ENCODE results near the gene LAMA3.

LAMA3 gene

DNA sequence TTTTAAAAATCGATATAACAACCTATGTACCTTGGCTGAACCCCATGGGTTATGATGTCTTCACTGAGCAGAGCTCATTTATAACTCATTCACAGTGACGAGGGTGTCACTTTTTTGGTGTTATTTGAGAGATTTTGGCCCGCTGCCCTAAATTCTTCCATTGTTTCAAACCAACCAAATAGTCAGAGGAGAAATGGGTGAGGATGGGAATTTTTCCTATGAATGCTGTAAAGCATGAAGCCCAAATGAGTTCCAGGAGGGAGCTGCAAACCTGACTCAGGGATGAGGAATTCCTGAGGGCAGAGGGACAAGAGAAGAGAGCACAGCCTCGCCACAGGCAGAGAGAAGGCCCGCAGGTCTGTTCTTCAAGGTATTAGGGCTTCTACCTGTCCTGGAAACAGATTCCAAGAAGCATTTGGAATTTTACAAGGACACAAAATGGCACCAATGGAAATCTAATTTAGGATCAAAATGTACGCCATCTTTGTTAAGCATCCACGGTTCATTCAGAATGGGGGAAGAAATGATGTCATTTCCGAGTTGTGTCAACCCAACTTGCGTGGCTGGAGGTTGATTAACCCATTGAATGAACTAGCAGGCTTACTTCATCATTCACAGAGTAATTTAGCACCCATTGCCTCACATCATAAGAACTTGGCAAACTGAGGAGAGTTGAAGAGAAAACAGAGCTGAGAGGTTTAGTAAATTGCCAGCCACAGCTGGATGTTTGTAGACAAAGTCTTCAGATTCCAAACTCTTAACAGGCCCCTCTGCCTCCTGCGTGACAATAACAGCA is 133.5 kb downstream of the LAMA3 start:
- DNase-seq (ENCODE audit: low spot score): no peak

- DNase-seq (ENCODE audit: low spot score): no peak
Measured at GRCh38 chr18:23824240-23824639, 135.0 kb downstream of the LAMA3 start.

- DNase-seq (ENCODE audit: low spot score): no peak
Measured at GRCh38 chr18:23824669-23825068, 135.4 kb downstream of the LAMA3 start.

GRCh38 chr18:23825496-23825895 is 136.2 kb downstream of the LAMA3 start:
- DNase-seq (ENCODE audit: low spot score): no peak

GRCh38 chr18:23825978-23826405 is 136.7 kb downstream of the LAMA3 start:
- DNase-seq (ENCODE audit: low spot score): no peak

GRCh38 chr18:23826850-23827620 is 137.8 kb downstream of the LAMA3 start:
- no peak for DNase-seq (ENCODE audit: low spot score)

DNA sequence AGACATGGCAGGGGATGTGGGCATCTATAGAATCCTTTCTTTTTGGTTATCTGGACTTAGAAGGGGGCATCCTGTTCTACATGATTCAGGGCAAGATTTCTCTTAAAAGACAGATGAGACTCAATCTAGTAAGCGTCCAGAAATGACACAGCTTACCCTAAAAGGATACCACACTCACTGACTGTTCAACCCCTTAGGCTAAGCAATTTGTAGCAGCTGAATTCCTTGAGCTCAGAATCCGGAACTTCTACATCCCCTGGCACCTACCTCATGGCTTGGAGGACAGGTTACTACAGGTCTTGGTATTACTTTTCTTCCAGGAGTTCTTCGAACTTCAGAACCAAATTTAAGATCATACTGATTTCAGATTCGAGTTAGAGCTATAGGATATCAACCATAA is 138.4 kb downstream of the LAMA3 start:
- no peak for DNase-seq (ENCODE audit: low spot score)

- no peak for DNase-seq (ENCODE audit: low spot score)
Measured at GRCh38 chr18:23828426-23828825, 139.2 kb downstream of the LAMA3 start.

- no peak for DNase-seq (ENCODE audit: low spot score)
Measured at GRCh38 chr18:23832911-23833310, 143.7 kb downstream of the LAMA3 start.

- DNase-seq (ENCODE audit: low spot score): no peak
Measured at GRCh38 chr18:23833714-23834113, 144.5 kb downstream of the LAMA3 start.

GRCh38 chr18:23835091-23835490 is 145.8 kb downstream of the LAMA3 start:
- no peak for DNase-seq (ENCODE audit: low spot score)

DNA sequence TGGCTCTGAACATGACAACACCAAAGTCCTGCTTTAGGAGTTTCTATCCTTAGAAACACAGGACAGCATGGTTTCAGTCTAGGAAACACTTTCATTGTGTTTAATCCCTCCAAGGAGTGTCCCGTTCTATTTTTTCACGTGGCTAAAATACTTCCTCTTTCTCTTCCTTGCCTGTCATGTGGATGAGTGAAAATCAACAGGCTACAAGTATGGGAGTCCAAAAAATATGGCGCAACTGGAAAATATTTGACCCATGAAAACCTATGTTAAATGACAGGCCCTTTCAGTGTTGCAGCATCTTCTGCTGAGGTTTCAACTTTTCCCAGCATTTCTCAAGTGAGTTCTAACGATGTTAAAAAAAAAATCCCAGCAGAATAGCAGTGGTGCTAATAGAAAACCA is 146.3 kb downstream of the LAMA3 start:
- DNase-seq (ENCODE audit: low spot score): no peak

- peak; percentile 32 for DNase-seq (ENCODE audit: low spot score)
Measured at GRCh38 chr18:23837591-23837990, 148.3 kb downstream of the LAMA3 start.

DNA sequence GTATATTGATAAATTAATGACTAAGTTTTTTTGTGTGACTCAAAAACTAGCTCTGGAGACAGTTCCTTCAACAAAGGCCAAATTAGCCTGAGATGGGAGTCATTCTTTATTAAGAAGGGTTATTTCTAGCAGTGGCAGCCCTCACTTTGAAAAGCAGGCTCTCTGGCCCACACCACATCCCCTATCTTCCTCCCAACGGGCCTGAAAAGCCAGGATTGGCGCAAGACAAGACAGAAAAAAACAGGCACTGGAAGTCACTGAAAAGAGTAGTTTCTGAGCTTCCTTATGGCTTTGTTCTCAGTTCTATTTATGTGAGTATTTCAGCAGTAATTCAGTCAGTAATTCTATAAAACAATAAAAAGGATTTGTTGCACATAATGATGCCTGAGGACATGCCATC is 149.0 kb downstream of the LAMA3 start:
- no peak for DNase-seq (ENCODE audit: low spot score)

DNA sequence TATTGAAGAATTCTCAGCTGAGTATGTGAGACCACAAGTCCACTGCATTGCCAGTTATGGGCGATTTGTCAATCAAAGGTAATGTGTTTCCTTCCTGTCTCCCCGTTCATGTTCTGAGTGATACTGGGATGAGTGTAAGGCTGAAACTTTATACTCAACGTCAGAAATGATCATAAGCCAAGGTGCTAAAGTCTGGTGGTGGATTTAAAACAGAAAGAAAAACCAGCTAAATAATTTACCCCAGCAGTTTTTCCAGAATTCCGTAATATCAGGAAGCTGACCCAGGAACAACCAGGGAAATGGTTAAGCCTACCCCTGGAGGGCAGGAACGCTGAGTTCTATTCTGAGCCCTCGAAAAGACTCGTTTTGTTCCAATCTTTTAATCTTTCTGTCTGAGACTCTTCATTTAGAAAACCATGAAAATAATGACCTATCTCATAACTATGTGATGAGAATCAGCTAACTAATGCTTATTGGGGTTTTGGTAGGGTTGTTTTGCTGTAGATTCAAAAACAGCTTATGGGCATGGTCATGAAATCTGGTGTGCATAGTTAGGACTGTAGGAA is 149.6 kb downstream of the LAMA3 start:
- DNase-seq (ENCODE audit: low spot score): peak; percentile 41

DNA sequence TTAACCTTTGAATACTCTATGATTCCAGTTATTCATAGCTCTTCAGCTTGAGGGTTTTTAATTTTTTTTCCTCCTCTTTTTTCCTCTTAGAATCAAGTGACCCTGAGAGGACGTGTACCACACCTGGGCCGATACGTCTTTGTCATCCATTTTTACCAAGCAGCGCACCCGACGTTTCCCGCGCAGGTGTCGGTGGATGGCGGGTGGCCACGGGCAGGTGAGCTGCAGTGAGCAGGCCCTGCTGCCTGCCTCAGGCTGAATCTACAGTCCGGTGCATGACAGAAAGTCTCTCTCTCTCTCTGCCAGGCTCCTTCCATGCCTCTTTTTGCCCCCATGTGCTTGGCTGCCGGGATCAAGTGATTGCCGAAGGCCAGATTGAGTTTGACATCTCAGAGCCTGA is 153.1 kb downstream of the LAMA3 start:
- DNase-seq (ENCODE audit: low spot score): no peak

DNA sequence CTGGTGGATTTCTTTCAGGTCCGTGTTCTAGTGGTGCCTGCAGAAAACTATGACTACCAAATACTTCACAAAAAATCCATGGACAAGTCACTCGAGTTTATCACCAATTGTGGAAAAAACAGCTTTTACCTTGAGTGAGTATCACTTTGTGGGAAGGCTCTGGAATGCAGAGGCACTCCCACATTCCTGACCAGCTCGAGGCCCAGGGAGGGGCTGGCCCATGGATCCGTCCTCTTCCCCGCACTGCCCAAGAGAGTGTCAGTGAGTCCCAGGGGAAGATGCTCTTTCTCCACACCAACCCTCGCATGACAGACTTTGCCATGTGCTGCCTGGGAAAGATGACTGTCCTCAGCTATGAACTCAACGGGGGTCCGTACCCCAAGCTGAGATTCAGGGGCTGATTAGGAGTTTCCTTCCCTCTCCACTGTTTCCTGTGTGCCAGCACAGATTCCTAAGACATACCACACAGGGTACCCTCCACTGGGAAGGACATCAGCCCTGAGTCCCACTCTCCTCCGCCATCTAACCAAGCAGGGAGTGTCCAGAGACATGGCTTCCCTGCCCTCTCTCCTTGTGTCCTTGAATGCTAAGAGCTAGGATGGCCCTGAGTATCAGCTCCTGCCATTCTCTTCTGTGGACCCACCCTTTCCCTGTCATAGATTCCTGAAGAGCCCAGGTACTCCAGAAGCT is 155.9 kb downstream of the LAMA3 start:
- peak; percentile 64 for DNase-seq (ENCODE audit: low spot score)

- DNase-seq (ENCODE audit: low spot score): no peak
Measured at GRCh38 chr18:23845988-23846630, 156.9 kb downstream of the LAMA3 start.

- no peak for DNase-seq (ENCODE audit: low spot score)
Measured at GRCh38 chr18:23847321-23847986, 158.2 kb downstream of the LAMA3 start.

DNA sequence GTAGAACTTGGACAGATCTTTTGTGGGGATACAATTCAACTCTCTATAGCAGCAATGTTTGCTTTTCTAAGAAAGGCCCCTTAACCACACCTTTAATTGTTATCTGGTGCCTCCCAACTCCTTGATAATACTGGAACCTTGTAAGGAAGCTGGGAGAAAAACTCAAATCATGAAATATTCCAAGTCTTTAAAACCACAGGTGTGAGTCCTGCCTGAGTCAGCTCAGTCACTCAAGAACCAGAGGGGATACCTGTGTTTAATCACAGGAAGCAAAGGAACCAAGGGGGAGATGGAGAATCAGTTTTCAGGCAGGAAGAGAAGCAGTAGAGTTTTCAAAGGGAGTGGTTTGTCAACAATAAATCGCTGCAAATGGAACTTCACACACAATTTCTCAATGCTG is 159.9 kb downstream of the LAMA3 start:
- DNase-seq (ENCODE audit: low spot score): no peak

GRCh38 chr18:23850215-23850614 is 161.0 kb downstream of the LAMA3 start:
- no peak for DNase-seq (ENCODE audit: low spot score)

All from hepatic stellate cell (primary cell).